ENCODE data around the gene RPS25. TPM values are rescaled to one million over a fixed set of nuclear protein-coding genes. Genes with fewer than 3 reads are reported as not detected.

The RPS25 gene
- total and polyA plus RNA-seq, 9 of the 15 experiments (the other 6 are each of a cell fraction or from before 2014, with no cell fraction given), result 1,553 to 5,486 (median 2,471) TPM

- TF ChIP-seq STAT6 (CRISPR knock-in tag; IDR thresholded peaks at IDR 0.05), result no peak
- TF ChIP-seq ETV5 (CRISPR knock-in tag; IDR thresholded peaks at IDR 0.05; ENCODE audit: low read depth), result peak; percentile 70; the same call in 1 of the 2 replicates
- TF ChIP-seq ZNF511 (CRISPR knock-in tag; IDR thresholded peaks at IDR 0.05), result 0 out of 2 replicates have a peak, but pooled peaks have one; percentile 24
- peak; percentile 54; the same call in 1 of the 2 replicates for TF ChIP-seq ZBTB33 (CRISPR knock-in tag; IDR thresholded peaks at IDR 0.05)
- peak; percentile 96 for TF ChIP-seq L3MBTL2 (IDR thresholded peaks at IDR 0.05)
- TF ChIP-seq FOXK1 (CRISPR knock-in tag; IDR thresholded peaks at IDR 0.05; ENCODE audit: borderline replicate concordance), result no peak
- TF ChIP-seq RERE (CRISPR knock-in tag; IDR thresholded peaks at IDR 0.05; ENCODE audit: borderline replicate concordance), result no peak
- TF ChIP-seq THRB (CRISPR knock-in tag; conservative IDR thresholded peaks at IDR 0.05), result no peak
- TF ChIP-seq OTX1 (CRISPR knock-in tag; IDR thresholded peaks at IDR 0.05), result peak; percentile 23; the same call in 1 of the 2 replicates
- TF ChIP-seq PPARD (CRISPR knock-in tag; IDR thresholded peaks at IDR 0.05), result no peak
- no peak for TF ChIP-seq KDM4B (IDR thresholded peaks at IDR 0.05; ENCODE audit: borderline replicate concordance in 2 of 2, low read depth in 1 of 2)
- no peak for TF ChIP-seq ZNF232 (CRISPR knock-in tag; IDR thresholded peaks at IDR 0.05)
These were observed 37.8 kb downstream of the RPS25 start (continued) for GRCh38 chr11:118980191-118980881.

All from K562 (cell line).